HepG2 (cell line): ENCODE results near the gene CCDC83. TPM values are rescaled to one million over a fixed set of nuclear protein-coding genes. Genes with fewer than 3 reads are reported as not detected.

Source experiments
- ARNT2 ChIP-seq: sonication (generic); formaldehyde crosslinking; IDR thresholded peaks from 2 replicates; pipeline ENCODE4 v1.8.0; 2022; ENCODE audit warnings: mild to moderate bottlenecking, low read depth, missing genetic modification reagents, moderate library complexity
- MIXL1 ChIP-seq: IDR thresholded peaks from 2 replicates; pipeline ENCODE4 v1.6.1; 2016
- NCOR1 ChIP-seq: fragments of 200-600 bp; sonication (generic); IDR thresholded peaks from 2 replicates; pipeline ENCODE4 v1.7.0; 2017; ENCODE audit warnings: antibody characterized with exemption, low read length, borderline replicate concordance
- POGZ ChIP-seq: sonication (generic); formaldehyde crosslinking; IDR thresholded peaks from 2 replicates; pipeline ENCODE4 v1.4.0; 2020; ENCODE audit warnings: mild to moderate bottlenecking, missing genetic modification reagents
- RORA ChIP-seq: sonication (generic); formaldehyde crosslinking; IDR thresholded peaks from 2 replicates; pipeline ENCODE4 v1.5.0; 2020; ENCODE audit warnings: mild to moderate bottlenecking, missing genetic modification reagents, moderate library complexity
- THAP7 ChIP-seq: sonication (generic); formaldehyde crosslinking; IDR thresholded peaks from 2 replicates; pipeline ENCODE4 v1.8.1; 2023; ENCODE audit warnings: mild to moderate bottlenecking, missing genetic modification reagents
- YY1 ChIP-seq: IDR thresholded peaks from 2 replicates; pipeline ENCODE4 v1.6.1; 2011; ENCODE audit warnings: low read length, low read depth, moderate library complexity, mild to moderate bottlenecking; ENCODE audit not compliant: insufficient read depth, insufficient replicate concordance
- ZEB1 ChIP-seq: IDR thresholded peaks from 2 replicates; pipeline ENCODE4 v1.6.1; 2012; ENCODE audit warnings: mild to moderate bottlenecking, low read depth, inconsistent platforms; ENCODE audit not compliant: insufficient replicate concordance
- ZNF142 ChIP-seq: sonication (generic); formaldehyde crosslinking; IDR thresholded peaks from 2 replicates; pipeline ENCODE4 v1.4.0; 2020; ENCODE audit warnings: missing genetic modification reagents
- ZNF407 ChIP-seq: sonication (generic); formaldehyde crosslinking; IDR thresholded peaks from one replicate; pipeline ENCODE4 v1.5.1; 2020; ENCODE audit warnings: mild to moderate bottlenecking, missing genetic modification reagents; ENCODE audit errors: not compliant biosample characterization
- ZNF576 ChIP-seq: sonication (generic); formaldehyde crosslinking; IDR thresholded peaks from 2 replicates; pipeline ENCODE4 v1.4.0; 2020; ENCODE audit warnings: mild to moderate bottlenecking, missing genetic modification reagents
- ZNF652 ChIP-seq: IDR thresholded peaks from 2 replicates; pipeline ENCODE4 v1.6.1; 2016; ENCODE audit warnings: low read depth, borderline replicate concordance
- polyA plus RNA-seq, 8 experiments: library from polyadenylated mRNA; depleted of rRNA in 3 of 8; stranded (reverse) in 7 of 8; unstranded in 1 of 8; fragments of >200 nt; fragmentation: Illumina TruSeq in 4 of 8; extraction: Trizol in 4 of 8; gene quantifications; 2 replicates each; pipeline versions ENCODE4 v1.2.1 to v1.2.3, GENCODE V29; 2011 to 2016; ENCODE audit warnings: low read depth in 4 of 8, missing spikeins in 1 of 8, mixed read lengths in 1 of 8; ENCODE audit not compliant: insufficient read depth in 1 of 8
- total RNA-seq, 5 experiments: library from RNA; depleted of rRNA; stranded (reverse); fragments of >200 nt; fragmentation: Illumina TruSeq; extraction: Trizol; gene quantifications; 2 replicates each; pipeline ENCODE4 v1.2.3, GENCODE V29; 2016; ENCODE audit warnings: low read depth in 1 of 5

Gene CCDC83
- total and polyA plus RNA-seq, 2 of the 13 experiments (the other 11 are each of a cell fraction or from before 2014, with no cell fraction given): not detected

GRCh38 chr11:85810871-85811611 lies 44.1 kb upstream of the CCDC83 start, which contains the start of gene SYTL2 (continued):
- TF ChIP-seq ZNF142 (CRISPR knock-in tag): 0 out of 2 replicates have a peak, but pooled peaks have one; percentile 25
- TF ChIP-seq ZEB1: no peak
- no peak for TF ChIP-seq ZNF652
- TF ChIP-seq THAP7 (CRISPR knock-in tag): no peak
- TF ChIP-seq ARNT2 (CRISPR knock-in tag): no peak
- no peak for TF ChIP-seq ZNF576 (CRISPR knock-in tag)
- TF ChIP-seq POGZ: peak; percentile 54; the same call in 1 of the 2 replicates
- no peak for TF ChIP-seq NCOR1
- TF ChIP-seq MIXL1: no peak
- no peak for TF ChIP-seq YY1
- TF ChIP-seq RORA (CRISPR knock-in tag): no peak
- TF ChIP-seq ZNF407: peak; percentile 45
